C4-2B (cell line): ENCODE data around the gene COA3.

Experiments used
- CTCF ChIP-seq: fragments of 450-650 bp; conservative IDR thresholded peaks from 2 replicates; pipeline ENCODE4 v1.5.1; 2017; ENCODE audit warnings: mild to moderate bottlenecking
- ZFX ChIP-seq: fragments of 450-650 bp; IDR thresholded peaks from 2 replicates; pipeline ENCODE4 v1.6.1; 2017

GRCh38 chr17:42748202-42748907 lies 50.1 kb downstream of the COA3 start:
- TF ChIP-seq CTCF (no peak), ZFX (no peak)
